Measurements from ENCODE around the gene SLIT1. TPM values are rescaled to one million over a fixed set of nuclear protein-coding genes. Genes with fewer than 3 reads are reported as not detected.
"Not testable (repeated sequence)": the region's sequence is repeated elsewhere in the genome, so short reads cannot be mapped to it uniquely, and the experiment has no call there.

The SLIT1 gene
- total RNA-seq, 4 donors from 2014 or later, result under 0.01 to 0.78 (median 0.15) TPM

DNA sequence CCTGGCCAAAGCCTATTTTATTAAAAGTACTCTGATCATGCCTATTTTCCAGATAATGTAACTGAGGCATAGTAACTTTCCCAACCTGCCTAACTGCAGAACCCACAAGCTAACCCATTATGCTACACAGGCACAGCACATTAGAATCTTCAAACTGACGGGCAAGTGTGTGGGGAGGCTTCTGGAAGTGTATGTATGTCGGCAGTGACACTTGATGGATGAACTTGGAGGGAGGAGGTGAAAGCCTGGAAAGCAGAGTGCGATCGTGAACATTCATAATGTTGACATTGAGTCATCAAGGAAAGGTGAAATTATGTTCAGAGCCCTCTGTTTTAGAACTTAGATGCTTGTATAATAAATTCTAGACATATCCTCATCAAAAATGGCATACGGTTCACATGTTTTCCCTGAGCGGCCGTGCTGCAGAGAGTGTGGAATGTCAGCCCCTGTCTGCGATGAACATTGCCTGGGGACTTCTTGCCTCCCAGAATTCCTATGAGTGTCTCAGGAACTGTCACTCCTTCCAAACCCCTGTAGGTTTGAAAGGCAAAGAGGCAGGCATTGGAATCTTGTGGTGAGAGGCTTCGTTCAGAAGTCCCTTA is 102.4 kb downstream of the SLIT1 start:
- Histone ChIP-seq H3K27me3 (no peaks in the 10 kb centered on the region), H3K9me3 (no peaks in the 10 kb centered on the region), H3K36me3 (no peaks in the 10 kb centered on the region), H3K4me3 (replicated peaks in 1 of 3) (no peak overlapping the region), H3K27ac (no peak overlapping the region), H3K4me1 (no peaks in the 10 kb centered on the region)
- no peak for DNase-seq
- TF ChIP-seq, protein P1, sequence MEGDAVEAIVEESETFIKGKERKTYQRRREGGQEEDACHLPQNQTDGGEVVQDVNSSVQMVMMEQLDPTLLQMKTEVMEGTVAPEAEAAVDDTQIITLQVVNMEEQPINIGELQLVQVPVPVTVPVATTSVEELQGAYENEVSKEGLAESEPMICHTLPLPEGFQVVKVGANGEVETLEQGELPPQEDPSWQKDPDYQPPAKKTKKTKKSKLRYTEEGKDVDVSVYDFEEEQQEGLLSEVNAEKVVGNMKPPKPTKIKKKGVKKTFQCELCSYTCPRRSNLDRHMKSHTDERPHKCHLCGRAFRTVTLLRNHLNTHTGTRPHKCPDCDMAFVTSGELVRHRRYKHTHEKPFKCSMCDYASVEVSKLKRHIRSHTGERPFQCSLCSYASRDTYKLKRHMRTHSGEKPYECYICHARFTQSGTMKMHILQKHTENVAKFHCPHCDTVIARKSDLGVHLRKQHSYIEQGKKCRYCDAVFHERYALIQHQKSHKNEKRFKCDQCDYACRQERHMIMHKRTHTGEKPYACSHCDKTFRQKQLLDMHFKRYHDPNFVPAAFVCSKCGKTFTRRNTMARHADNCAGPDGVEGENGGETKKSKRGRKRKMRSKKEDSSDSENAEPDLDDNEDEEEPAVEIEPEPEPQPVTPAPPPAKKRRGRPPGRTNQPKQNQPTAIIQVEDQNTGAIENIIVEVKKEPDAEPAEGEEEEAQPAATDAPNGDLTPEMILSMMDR (IDR thresholded peaks at IDR 0.05), result no peak
- TF ChIP-seq POLR2A (IDR thresholded peaks at IDR 0.05), result no peak
- intact Hi-C loops (cut with DNase I), result no loop called here
- WGBS, 2 donors, result 65 to 77% methylated on average over 9 of the region's 9 CpGs

DNA sequence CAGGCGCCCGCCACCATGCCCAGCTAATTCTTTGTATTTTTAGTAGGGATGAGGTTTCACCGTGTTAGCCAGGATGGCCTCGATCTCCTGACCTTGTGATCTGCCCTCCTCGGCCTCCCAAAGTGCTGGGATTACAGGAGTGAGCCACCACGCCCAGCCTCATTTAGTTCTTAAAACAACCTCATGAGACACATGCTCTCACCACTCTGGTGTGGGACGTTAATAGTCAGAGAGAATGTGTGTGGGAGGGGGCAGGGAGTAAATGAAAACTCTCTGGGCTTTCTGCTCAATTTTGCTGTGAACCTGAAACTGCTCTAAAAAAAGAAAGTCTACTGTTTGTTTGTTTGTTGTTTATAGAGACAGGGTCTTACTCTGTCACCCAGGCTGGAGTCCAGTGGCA is 103.2 kb downstream of the SLIT1 start:
- DNase-seq; H3K36me3 ChIP-seq; H3K27me3 ChIP-seq; H3K4me3 ChIP-seq (replicated peaks in 1 of 3); H3K9me3 ChIP-seq; H3K27ac ChIP-seq; intact Hi-C loops (cut with DNase I); H3K4me1 ChIP-seq: not testable (repeated sequence)
- WGBS, 2 donors, result 89 to 93% methylated on average over 7 of the region's 7 CpGs

DNA sequence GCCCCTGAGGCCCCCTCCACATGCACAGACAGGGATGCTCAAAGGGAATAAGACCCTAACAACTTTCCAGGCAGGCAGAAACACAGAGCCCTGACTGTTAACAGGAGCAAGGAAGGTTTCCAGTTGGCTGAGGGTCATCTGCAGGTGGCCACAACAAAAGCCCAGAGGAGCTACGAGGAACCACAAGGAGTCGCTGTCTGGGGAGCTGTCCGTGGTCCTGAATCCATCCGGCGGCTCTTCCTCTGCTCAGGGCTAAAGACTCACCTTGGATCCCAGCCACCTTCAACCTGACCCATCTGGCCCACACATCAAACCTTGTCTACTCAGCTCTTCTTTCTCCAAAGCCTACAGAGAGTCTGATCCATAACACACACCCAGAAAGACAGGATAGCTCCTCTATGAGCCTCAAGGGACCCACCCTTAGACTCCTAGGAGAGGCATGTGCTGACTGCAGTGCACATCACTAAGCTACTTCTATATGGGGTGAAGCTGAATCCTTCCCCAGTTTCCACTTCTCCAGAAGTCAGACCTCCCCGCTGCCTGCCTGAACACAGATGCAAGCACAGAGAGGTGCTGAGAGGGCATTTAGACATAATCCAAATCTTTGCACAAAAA is 104.0 kb downstream of the SLIT1 start:
- H3K9me3 ChIP-seq, result no peaks in the 10 kb centered on the region
- no peaks in the 10 kb centered on the region for H3K27me3 ChIP-seq
- peak; percentile 49 to 57 for DNase-seq
- H3K36me3 ChIP-seq, result no peaks in the 10 kb centered on the region
- H3K27ac ChIP-seq, result no peak overlapping the region
- intact Hi-C loops (cut with DNase I), result no loop called here
- H3K4me3 ChIP-seq (replicated peaks in 1 of 3), result no peak overlapping the region
- 13 to 14% methylated on average over 6 of the region's 6 CpGs for WGBS, 2 donors
- H3K4me1 ChIP-seq, result no peaks in the 10 kb centered on the region
- TF ChIP-seq POLR2A (IDR thresholded peaks at IDR 0.05), result no peak
- TF ChIP-seq, protein P1 (IDR thresholded peaks at IDR 0.05), result peak in 5 of 6 experiments; percentile 50 to 74 (median 62)

DNA sequence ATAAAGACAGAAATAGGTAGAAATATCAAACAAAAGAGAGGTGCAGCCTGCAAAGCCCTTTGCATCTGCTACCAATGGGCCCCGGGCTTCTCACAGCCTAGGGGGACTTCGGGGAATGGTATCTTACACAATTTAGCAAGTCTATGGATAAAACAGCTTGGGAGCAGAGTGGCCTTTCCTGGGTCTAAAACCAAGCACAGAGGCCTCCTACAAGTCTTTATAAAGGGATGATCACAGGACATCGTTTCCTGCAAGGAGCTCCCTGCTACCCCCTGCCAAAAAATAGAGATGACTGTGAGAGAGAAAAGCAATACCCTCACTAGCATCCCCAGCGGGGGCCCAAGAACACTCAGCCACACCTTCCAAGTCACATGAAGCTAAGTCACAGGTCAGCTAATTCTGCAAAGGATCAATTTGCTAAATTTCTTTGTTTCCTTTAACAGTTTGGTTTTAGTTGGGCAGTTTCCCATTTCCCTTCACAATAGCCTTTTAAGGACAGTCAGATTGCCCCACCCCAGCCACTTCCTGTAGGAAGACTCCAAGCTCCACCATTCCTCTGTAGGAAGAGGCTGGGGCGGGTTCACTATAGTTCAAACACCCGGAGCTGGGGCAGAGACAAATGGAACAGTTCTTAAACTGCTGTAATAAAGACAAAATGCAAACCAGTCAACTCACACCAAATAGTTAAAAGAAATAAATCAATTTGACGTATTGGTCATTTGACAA is 105.5 kb downstream of the SLIT1 start:
- Histone ChIP-seq H3K9me3 (no peaks in the 10 kb centered on the region), H3K27me3 (no peaks in the 10 kb centered on the region), H3K4me3 (replicated peaks in 1 of 3) (no peak overlapping the region), H3K36me3 (no peaks in the 10 kb centered on the region), H3K27ac (no peak overlapping the region), H3K4me1 (no peaks in the 10 kb centered on the region)
- no peak for TF ChIP-seq POLR2A (IDR thresholded peaks at IDR 0.05)
- TF ChIP-seq, protein P1 (IDR thresholded peaks at IDR 0.05), result no peak
- WGBS, 2 donors, result 56 to 59% methylated on average over 7 of the region's 7 CpGs
- no peak for DNase-seq
- intact Hi-C loops (cut with DNase I), result no loop called here

DNA sequence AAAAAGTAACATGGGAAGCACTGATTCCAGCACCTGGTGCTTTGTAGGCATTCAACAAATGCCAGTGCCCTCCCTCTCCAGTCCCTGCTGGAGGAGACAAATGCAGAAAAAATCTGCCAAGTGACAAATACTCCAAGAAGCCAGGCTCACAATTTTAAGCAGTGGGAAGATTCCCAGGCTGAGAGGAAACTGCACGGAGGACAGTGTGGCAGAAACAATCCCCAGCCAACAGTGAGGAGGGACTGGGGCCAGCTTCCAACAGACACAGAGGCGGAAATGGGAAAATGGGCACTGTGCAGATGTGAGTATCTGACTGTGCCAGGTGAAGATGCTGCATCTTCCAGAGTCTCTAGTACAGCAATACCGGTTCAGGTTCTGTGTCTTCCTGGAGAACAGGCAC is 106.3 kb downstream of the SLIT1 start:
- no peak for DNase-seq
- H3K27me3 ChIP-seq, result no peaks in the 10 kb centered on the region
- no peak overlapping the region for H3K4me3 ChIP-seq (replicated peaks in 1 of 3)
- no peaks in the 10 kb centered on the region for H3K4me1 ChIP-seq
- 63 to 75% methylated on average over 3 of the region's 3 CpGs for WGBS, 2 donors
- TF ChIP-seq, protein P1 (IDR thresholded peaks at IDR 0.05), result no peak
- TF ChIP-seq POLR2A (IDR thresholded peaks at IDR 0.05), result no peak
- H3K27ac ChIP-seq, result no peak overlapping the region
- intact Hi-C loops (cut with DNase I), result no loop called here
- H3K9me3 ChIP-seq, result no peaks in the 10 kb centered on the region
- H3K36me3 ChIP-seq, result no peaks in the 10 kb centered on the region

Data from thyroid gland (tissue), 4 donors.